GM12878 (cell line): ENCODE data around the gene LCE1C. TPM values are rescaled to one million over a fixed set of nuclear protein-coding genes. Genes with fewer than 3 reads are reported as not detected.

Source experiments
- ATAC-seq: fragments of 200-7000 bp; cut with Tn5 transposase; 3 replicates; pipeline ENCODE4 v1.9.1; 2020; ENCODE audit warnings: mild to moderate bottlenecking, moderate library complexity
- BruUV-seq: library from RNA; stranded (reverse); fragments of 400-500 nt; replicated peaks from 2 replicates; lab custom pipeline; 2021; lab: Mats Ljungman, UMichigan
- CTCF ChIA-PET: fragments of 300-600 bp; sonication (Branson Sonifier 250); formaldehyde crosslinking; extraction: SDS; loops from one replicate; lab custom pipeline; 2021; ENCODE audit warnings: inconsistent platforms; lab: Yijun Ruan, JAX
- POLR2A ChIA-PET: fragments of 350-600 bp; formaldehyde crosslinking; extraction: SDS; loops from one replicate; lab custom pipeline; 2021; ENCODE audit warnings: inconsistent platforms; lab: Charles Lee
- RAD21 ChIA-PET: fragments of 300-600 bp; sonication (Branson Sonifier 250); formaldehyde crosslinking; loops from one replicate; lab custom pipeline; 2023; ENCODE audit warnings: antibody characterized with exemption; ENCODE audit not compliant: unreplicated experiment; lab: Charles Lee
- SMC1A ChIA-PET: fragments of 300-600 bp; sonication (Branson Sonifier 250); formaldehyde crosslinking; loops from one replicate; lab custom pipeline; 2023; ENCODE audit not compliant: unreplicated experiment, uncharacterized antibody; lab: Charles Lee
- DNase-seq: peaks from one replicate; pipeline ENCODE4 v3.0.0-alpha.2; 2011; ENCODE audit warnings: low read depth, low spot score
- FAIRE-seq: peaks from 3 replicates; lab custom pipeline; 2011; peaks lifted over from hg19 to GRCh38; lab: Jason Lieb, UNC
- H2AFZ ChIP-seq: 2 replicates; pipeline ENCODE4 v1.6.0; 2011; ENCODE audit warnings: low read depth, low read length, control low read depth; ENCODE audit not compliant: control insufficient read depth
- H3K27ac ChIP-seq: 2 replicates; pipeline ENCODE4 v1.5.1; 2011; ENCODE audit warnings: control low read depth; ENCODE audit not compliant: control insufficient read depth, insufficient read depth
- H3K27me3 ChIP-seq, 2 experiments: replicated peaks in 1 of 2; 2 replicates each; pipeline versions ENCODE4 v1.6.0 to v1.6.1; 2011; ENCODE audit warnings: low read length in 1 of 2; ENCODE audit not compliant: control insufficient read depth in 2 of 2, insufficient read depth in 2 of 2
- H3K36me3 ChIP-seq, 2 experiments: 2 replicates each; pipeline ENCODE4 v1.5.1; 2011; ENCODE audit warnings: low read length in 1 of 2; ENCODE audit not compliant: control insufficient read depth in 2 of 2, insufficient read depth in 2 of 2
- H3K4me1 ChIP-seq: 2 replicates; pipeline ENCODE4 v1.6.1; 2011; ENCODE audit warnings: mild to moderate bottlenecking, low read length, moderate library complexity, mixed read lengths; ENCODE audit not compliant: control insufficient read depth, insufficient read depth
- H3K4me2 ChIP-seq: 2 replicates; pipeline ENCODE4 v1.6.0; 2011; ENCODE audit warnings: control low read depth; ENCODE audit not compliant: control insufficient read depth, insufficient read depth
- H3K4me3 ChIP-seq: fragments of 200-600 bp; sonication (generic); 2 replicates; pipeline ENCODE4 v1.5.1; 2016
- H3K79me2 ChIP-seq: 2 replicates; pipeline ENCODE4 v1.6.0; 2011; ENCODE audit warnings: low read length; ENCODE audit not compliant: control insufficient read depth, insufficient read depth
- H3K9ac ChIP-seq: 2 replicates; pipeline ENCODE4 v1.8.0; 2011; ENCODE audit warnings: low read length, control low read depth, mixed read lengths; ENCODE audit not compliant: control insufficient read depth, insufficient read depth
- H3K9me3 ChIP-seq: replicated peaks from 3 replicates; pipeline ENCODE4 v1.5.1; 2011; ENCODE audit warnings: mild to moderate bottlenecking, low read length; ENCODE audit not compliant: control insufficient read depth, insufficient read depth
- H4K20me1 ChIP-seq: 2 replicates; pipeline ENCODE4 v1.6.0; 2011; ENCODE audit not compliant: control insufficient read depth, insufficient read depth
- CBX3 ChIP-seq: fragments of 200-600 bp; sonication (generic); IDR thresholded peaks from 2 replicates; pipeline ENCODE4 v1.6.1; 2016; ENCODE audit warnings: low read depth, borderline replicate concordance
- ELK1 ChIP-seq: IDR thresholded peaks from 2 replicates; pipeline ENCODE4 v1.6.1; 2012; ENCODE audit warnings: low read depth, low read length, improper control_type of control experiment
- IKZF1 ChIP-seq: fragments of 450-650 bp; conservative IDR thresholded peaks from 2 replicates; pipeline ENCODE4 v1.6.1; 2017; ENCODE audit warnings: antibody characterized with exemption, mild to moderate bottlenecking
- IKZF2 ChIP-seq, 2 experiments: fragments of 450-650 bp; IDR thresholded peaks; 2 replicates each; pipeline ENCODE4 v1.6.1; 2017; ENCODE audit warnings: mild to moderate bottlenecking in 2 of 2, moderate library complexity in 2 of 2
- IRF3 ChIP-seq: fragments of 450-650 bp; IDR thresholded peaks from 2 replicates; pipeline ENCODE4 v1.6.1; 2014; ENCODE audit warnings: mild to moderate bottlenecking
- KLF5 ChIP-seq: fragments of 450-650 bp; IDR thresholded peaks from 2 replicates; pipeline ENCODE4 v1.6.1; 2014; ENCODE audit warnings: mild to moderate bottlenecking; ENCODE audit not compliant: partially characterized antibody
- PML ChIP-seq: IDR thresholded peaks from 2 replicates; pipeline ENCODE4 v1.6.1; 2012; ENCODE audit warnings: low read length, inconsistent platforms
- RAD21 ChIP-seq: IDR thresholded peaks from 2 replicates; pipeline ENCODE4 v1.6.1; 2011; ENCODE audit warnings: mild to moderate bottlenecking, low read depth, low read length, moderate library complexity; ENCODE audit not compliant: insufficient read depth
- SREBF2 ChIP-seq: IDR thresholded peaks from 2 replicates; pipeline ENCODE4 v1.6.1; 2012; ENCODE audit warnings: mild to moderate bottlenecking, low read length
- TBL1XR1 ChIP-seq: IDR thresholded peaks from 2 replicates; pipeline ENCODE4 v1.6.1; 2012; ENCODE audit warnings: low read depth, low read length, improper control_type of control experiment
- TCF7 ChIP-seq: IDR thresholded peaks from 2 replicates; pipeline ENCODE4 v1.6.1; 2014; ENCODE audit warnings: antibody characterized with exemption, borderline replicate concordance
- USF2 ChIP-seq: IDR thresholded peaks from 2 replicates; pipeline ENCODE4 v1.6.1; 2011; ENCODE audit warnings: low read depth, low read length, improper control_type of control experiment, borderline replicate concordance
- ZNF207 ChIP-seq: fragments of 450-650 bp; IDR thresholded peaks from 2 replicates; pipeline ENCODE4 v1.6.1; 2014; ENCODE audit warnings: antibody characterized with exemption, mild to moderate bottlenecking, borderline replicate concordance
- WGBS: methylation state at CpG from one replicate; pipeline ENCODE4 v1.1.6; 2016; ENCODE audit warnings: low lambda C conversion rate; ENCODE audit not compliant: insufficient replicate concordance, insufficient coverage; ENCODE audit errors: missing lambda C conversion rate; 5-methylcytosine and 5-hydroxymethylcytosine counted together
- in situ Hi-C: fragments of 300-500 bp; cut with MboI; formaldehyde crosslinking; loops from 9 replicates; pipeline ENCODE4 v1.14.3; 2018; ENCODE audit warnings: mixed read lengths
- intact Hi-C: fragments of 100-400 bp; cut with micrococcal nuclease; formaldehyde crosslinking; loops from one replicate; pipeline ENCODE4 v1.14.2; 2022; ENCODE audit not compliant: unreplicated experiment
- polyA plus RNA-seq, 11 experiments: library from polyadenylated mRNA; depleted of rRNA in 4 of 11; unstranded in 6 of 11; stranded (reverse) in 5 of 11; fragments of >200 nt; fragmentation: Nextera tagmentation in 4 of 11; fragmentation: Illumina TruSeq in 1 of 11; extraction: Ambion mirVana in 4 of 11; extraction: Trizol in 1 of 11; gene quantifications; 1 replicate in 1 of 11; 2 replicates in 10 of 11; pipeline versions ENCODE4 v1.2.1 to v1.2.3, GENCODE V29; 2011 to 2016; ENCODE audit warnings: inconsistent platforms in 2 of 11, missing spikeins in 2 of 11, low read depth in 1 of 11
- total RNA-seq, 4 experiments: library from RNA; depleted of rRNA in 3 of 4; stranded (reverse); fragments of >200 nt in 3 of 4; fragmentation: Illumina TruSeq in 1 of 4; extraction: Trizol in 1 of 4; gene quantifications; 2 replicates each; pipeline versions ENCODE4 v1.2.1 to v1.2.3, GENCODE V29; 2013 to 2021
- TF ChIP-seq, protein P1 (sequence below): fragments of 450-650 bp; IDR thresholded peaks from 2 replicates; pipeline ENCODE4 v1.6.1; 2017; ENCODE audit warnings: low read depth, mild to moderate bottlenecking, moderate library complexity
- TF ChIP-seq, protein P2 (sequence below): fragments of 450-650 bp; conservative IDR thresholded peaks from 2 replicates; pipeline ENCODE4 v1.6.1; 2017; ENCODE audit warnings: mild to moderate bottlenecking, moderate library complexity
- TF ChIP-seq, protein P3 (sequence below): fragments of 450-650 bp; IDR thresholded peaks from 2 replicates; pipeline ENCODE4 v1.6.1; 2017; ENCODE audit warnings: mild to moderate bottlenecking

Gene LCE1C
- total and polyA plus RNA-seq, 10 of the 15 experiments (the other 5 are each of a cell fraction or from before 2014, with no cell fraction given) = 0.15 to 4.1 (median 1.4) TPM; not detected in 4

- TF ChIP-seq RAD21 = no peak
Observed at GRCh38 chr1:152801333-152801732, 5.1 kb downstream of the LCE1C start (continued).

GRCh38 chr1:152796421-152796820 lies 10.0 kb downstream of the LCE1C start, which contains the start of gene LCE1D:
TSS of gene LCE1D (plus strand) at chr1:152796721. CDS start at chr1:152797795, 1,074 bp downstream.
- SMC1A ChIA-PET = no interaction called here
- no peak within 1 kb of the TSS for H3K27ac ChIP-seq
- intact Hi-C loops (no loop called here), in situ Hi-C loops (no loop called here)
- no peaks in the 10 kb centered on the region for H3K36me3 ChIP-seq
- no TSS peak for BruUV-seq
- no peak for DNase-seq
- POLR2A ChIA-PET = no interaction called here
- no peak within 1 kb of the TSS for H3K9ac ChIP-seq
- H2AFZ ChIP-seq = no peak within 1 kb of the TSS
- no peaks in the 10 kb centered on the region for H3K27me3 ChIP-seq
- H3K4me1 ChIP-seq = no peaks in the 10 kb centered on the region
- H3K9me3 ChIP-seq = no peaks in the 10 kb centered on the region
- H3K79me2 ChIP-seq = no peaks in the 10 kb centered on the region
- H4K20me1 ChIP-seq = no peaks in the 10 kb centered on the region
- RAD21 ChIA-PET = no interaction called here
- H3K4me3 ChIP-seq = no peak within 1 kb of the TSS
- WGBS = no CpG with 5 or more reads among the region's 3 CpGs
- FAIRE-seq = no peak
- H3K4me2 ChIP-seq = no peak within 1 kb of the TSS
- ATAC-seq = no peak
- CTCF ChIA-PET = no interaction called here
- TF ChIP-seq, protein P1, sequence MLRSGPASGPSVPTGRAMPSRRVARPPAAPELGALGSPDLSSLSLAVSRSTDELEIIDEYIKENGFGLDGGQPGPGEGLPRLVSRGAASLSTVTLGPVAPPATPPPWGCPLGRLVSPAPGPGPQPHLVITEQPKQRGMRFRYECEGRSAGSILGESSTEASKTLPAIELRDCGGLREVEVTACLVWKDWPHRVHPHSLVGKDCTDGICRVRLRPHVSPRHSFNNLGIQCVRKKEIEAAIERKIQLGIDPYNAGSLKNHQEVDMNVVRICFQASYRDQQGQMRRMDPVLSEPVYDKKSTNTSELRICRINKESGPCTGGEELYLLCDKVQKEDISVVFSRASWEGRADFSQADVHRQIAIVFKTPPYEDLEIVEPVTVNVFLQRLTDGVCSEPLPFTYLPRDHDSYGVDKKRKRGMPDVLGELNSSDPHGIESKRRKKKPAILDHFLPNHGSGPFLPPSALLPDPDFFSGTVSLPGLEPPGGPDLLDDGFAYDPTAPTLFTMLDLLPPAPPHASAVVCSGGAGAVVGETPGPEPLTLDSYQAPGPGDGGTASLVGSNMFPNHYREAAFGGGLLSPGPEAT = no peak
- TF ChIP-seq IKZF2 (IDR thresholded peaks at IDR 0.05) (no peak), ELK1 (no peak), TBL1XR1 (no peak), TCF7 (no peak), CBX3 (no peak), IRF3 (no peak), USF2 (no peak), IKZF1 (no peak), ZNF207 (no peak), KLF5 (no peak), PML (no peak), SREBF2 (no peak)
- TF ChIP-seq, protein P2, sequence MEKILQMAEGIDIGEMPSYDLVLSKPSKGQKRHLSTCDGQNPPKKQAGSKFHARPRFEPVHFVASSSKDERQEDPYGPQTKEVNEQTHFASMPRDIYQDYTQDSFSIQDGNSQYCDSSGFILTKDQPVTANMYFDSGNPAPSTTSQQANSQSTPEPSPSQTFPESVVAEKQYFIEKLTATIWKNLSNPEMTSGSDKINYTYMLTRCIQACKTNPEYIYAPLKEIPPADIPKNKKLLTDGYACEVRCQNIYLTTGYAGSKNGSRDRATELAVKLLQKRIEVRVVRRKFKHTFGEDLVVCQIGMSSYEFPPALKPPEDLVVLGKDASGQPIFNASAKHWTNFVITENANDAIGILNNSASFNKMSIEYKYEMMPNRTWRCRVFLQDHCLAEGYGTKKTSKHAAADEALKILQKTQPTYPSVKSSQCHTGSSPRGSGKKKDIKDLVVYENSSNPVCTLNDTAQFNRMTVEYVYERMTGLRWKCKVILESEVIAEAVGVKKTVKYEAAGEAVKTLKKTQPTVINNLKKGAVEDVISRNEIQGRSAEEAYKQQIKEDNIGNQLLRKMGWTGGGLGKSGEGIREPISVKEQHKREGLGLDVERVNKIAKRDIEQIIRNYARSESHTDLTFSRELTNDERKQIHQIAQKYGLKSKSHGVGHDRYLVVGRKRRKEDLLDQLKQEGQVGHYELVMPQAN = no peak
- TF ChIP-seq, protein P3, sequence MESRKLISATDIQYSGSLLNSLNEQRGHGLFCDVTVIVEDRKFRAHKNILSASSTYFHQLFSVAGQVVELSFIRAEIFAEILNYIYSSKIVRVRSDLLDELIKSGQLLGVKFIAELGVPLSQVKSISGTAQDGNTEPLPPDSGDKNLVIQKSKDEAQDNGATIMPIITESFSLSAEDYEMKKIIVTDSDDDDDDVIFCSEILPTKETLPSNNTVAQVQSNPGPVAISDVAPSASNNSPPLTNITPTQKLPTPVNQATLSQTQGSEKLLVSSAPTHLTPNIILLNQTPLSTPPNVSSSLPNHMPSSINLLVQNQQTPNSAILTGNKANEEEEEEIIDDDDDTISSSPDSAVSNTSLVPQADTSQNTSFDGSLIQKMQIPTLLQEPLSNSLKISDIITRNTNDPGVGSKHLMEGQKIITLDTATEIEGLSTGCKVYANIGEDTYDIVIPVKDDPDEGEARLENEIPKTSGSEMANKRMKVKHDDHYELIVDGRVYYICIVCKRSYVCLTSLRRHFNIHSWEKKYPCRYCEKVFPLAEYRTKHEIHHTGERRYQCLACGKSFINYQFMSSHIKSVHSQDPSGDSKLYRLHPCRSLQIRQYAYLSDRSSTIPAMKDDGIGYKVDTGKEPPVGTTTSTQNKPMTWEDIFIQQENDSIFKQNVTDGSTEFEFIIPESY = no peak
